ENCODE results near the gene CAT. TPM values are rescaled to one million over a fixed set of nuclear protein-coding genes. Genes with fewer than 3 reads are reported as not detected.

Gene CAT
- total and polyA plus RNA-seq, 4 donors, result 51.5 to 76.0 (median 64.2) TPM

GRCh38 chr11:34513682-34514449, 75.1 kb downstream of the CAT start, which contains the start of gene ELF5:
TSS of gene ELF5 (minus strand) at chr11:34513794. CDS start at chr11:34505749, 8,045 bp downstream.
- H3K9me3 ChIP-seq (ENCODE audit: control insufficient read depth, low read length), result no peaks in the 10 kb centered on the region
- ATAC-seq (ENCODE audit: low FRiP score), result no peak
- H3K4me3 ChIP-seq (ENCODE audit: low read length in 2 of 2), result no peak within 1 kb of the TSS
- DNase-seq, result no peak
- intact Hi-C loops (cut with DNase I), result no loop called here
- 63 to 78% methylated on average over 17 of the region's 17 CpGs for WGBS, 2 donors
- H3K36me3 ChIP-seq (ENCODE audit: control insufficient read depth in 1 of 2, insufficient read depth in 2 of 2, low read length in 1 of 2), result no peaks in the 10 kb centered on the region
- no peaks in the 10 kb centered on the region for H3K27me3 ChIP-seq (ENCODE audit: control insufficient read depth in 1 of 2, insufficient read depth in 2 of 2, low read length in 1 of 2)
- no peak within 1 kb of the TSS for H3K27ac ChIP-seq (ENCODE audit: low read depth in 1 of 2, low read length in 2 of 2)
- H3K4me1 ChIP-seq (ENCODE audit: control insufficient read depth in 1 of 2, insufficient read depth in 2 of 2, low read length in 2 of 2), result no peaks in the 10 kb centered on the region

DNA sequence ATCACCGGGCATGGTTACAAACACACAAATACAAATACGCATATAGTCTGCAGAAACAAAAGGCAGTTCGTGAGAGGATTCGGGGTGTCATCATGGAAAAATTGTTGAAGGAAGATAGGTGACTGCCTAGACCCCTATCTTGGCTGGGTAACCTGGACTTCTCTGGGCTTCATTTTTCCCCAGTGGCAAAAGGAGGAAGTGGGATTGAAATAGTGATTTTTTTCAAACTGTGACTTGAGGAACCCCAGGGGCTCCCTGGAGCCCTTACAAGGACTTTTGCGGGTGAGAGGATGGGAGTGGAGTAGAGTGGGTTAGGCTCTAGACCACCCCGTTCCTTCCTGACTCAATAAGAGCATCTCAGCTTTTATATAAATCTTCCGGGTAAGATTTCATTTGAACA, 75.9 kb downstream of the CAT start:
- intact Hi-C loops (cut with DNase I), result no loop called here
- ATAC-seq (ENCODE audit: low FRiP score), result no peak
- Histone ChIP-seq H3K27me3 (ENCODE audit: control insufficient read depth in 1 of 2, insufficient read depth in 2 of 2, low read length in 1 of 2) (no peaks in the 10 kb centered on the region), H3K4me1 (ENCODE audit: control insufficient read depth in 1 of 2, insufficient read depth in 2 of 2, low read length in 2 of 2) (no peaks in the 10 kb centered on the region), H3K4me3 (ENCODE audit: low read length in 2 of 2) (no peak overlapping the region), H3K36me3 (ENCODE audit: control insufficient read depth in 1 of 2, insufficient read depth in 2 of 2, low read length in 1 of 2) (no peaks in the 10 kb centered on the region), H3K9me3 (ENCODE audit: control insufficient read depth, low read length) (no peaks in the 10 kb centered on the region), H3K27ac (ENCODE audit: low read depth in 1 of 2, low read length in 2 of 2) (no peak overlapping the region)
- DNase-seq, result no peak
- WGBS, 2 donors, result 82 to 86% methylated on average over 7 of the region's 7 CpGs

- Histone ChIP-seq H3K4me3 (ENCODE audit: low read length in 2 of 2) (no peak overlapping the region), H3K27me3 (ENCODE audit: control insufficient read depth in 1 of 2, insufficient read depth in 2 of 2, low read length in 1 of 2) (no peaks in the 10 kb centered on the region), H3K36me3 (ENCODE audit: control insufficient read depth in 1 of 2, insufficient read depth in 2 of 2, low read length in 1 of 2) (no peaks in the 10 kb centered on the region), H3K4me1 (ENCODE audit: control insufficient read depth in 1 of 2, insufficient read depth in 2 of 2, low read length in 2 of 2) (no peaks in the 10 kb centered on the region), H3K9me3 (ENCODE audit: control insufficient read depth, low read length) (no peaks in the 10 kb centered on the region), H3K27ac (ENCODE audit: low read depth in 1 of 2, low read length in 2 of 2) (no peak overlapping the region)
- DNase-seq, result no peak
- ATAC-seq (ENCODE audit: low FRiP score), result no peak
- 87 to 91% methylated on average over 6 of the region's 6 CpGs for WGBS, 2 donors
- intact Hi-C loops (cut with DNase I), result no loop called here
Measured at GRCh38 chr11:34516247-34517040, 77.7 kb downstream of the CAT start.

DNA sequence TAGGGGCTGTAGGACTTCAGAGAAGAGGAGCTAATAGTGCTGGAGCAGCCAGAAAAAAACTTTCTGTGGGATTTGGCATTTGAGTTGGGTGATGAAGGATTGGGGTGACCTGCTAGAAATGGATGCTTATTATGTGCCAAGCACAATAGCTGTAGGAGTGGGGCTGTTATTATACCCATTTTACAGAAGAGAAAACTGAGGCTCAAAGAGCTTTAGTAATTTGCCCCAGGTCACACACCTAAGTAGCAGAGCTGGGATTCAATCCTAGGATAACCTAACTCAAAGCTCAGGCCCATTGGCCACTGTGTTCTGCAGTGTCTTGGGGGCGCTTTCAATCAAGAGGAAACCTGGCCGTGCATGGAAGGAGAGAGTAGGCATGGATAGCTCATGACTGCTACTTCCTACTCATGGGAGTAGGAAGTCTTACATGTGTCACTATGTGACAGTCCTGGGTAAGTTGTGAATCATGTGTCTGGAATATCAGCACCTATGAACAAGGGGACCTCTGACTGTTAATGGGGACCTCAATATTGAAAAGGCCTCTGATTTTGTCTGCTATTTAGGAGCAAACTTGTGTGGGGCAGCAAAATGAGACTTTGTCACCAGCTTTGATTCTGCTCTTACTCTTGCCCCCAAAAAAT, 81.0 kb downstream of the CAT start:
- H3K4me1 ChIP-seq (ENCODE audit: control insufficient read depth in 1 of 2, insufficient read depth in 2 of 2, low read length in 2 of 2), result no peaks in the 10 kb centered on the region
- 80 to 81% methylated on average over 2 of the region's 2 CpGs for WGBS, 2 donors
- no peaks in the 10 kb centered on the region for H3K27me3 ChIP-seq (ENCODE audit: control insufficient read depth in 1 of 2, insufficient read depth in 2 of 2, low read length in 1 of 2)
- H3K9me3 ChIP-seq (ENCODE audit: control insufficient read depth, low read length), result no peaks in the 10 kb centered on the region
- no peak overlapping the region for H3K27ac ChIP-seq (ENCODE audit: low read depth in 1 of 2, low read length in 2 of 2)
- intact Hi-C loops (cut with DNase I), result no loop called here
- no peaks in the 10 kb centered on the region for H3K36me3 ChIP-seq (ENCODE audit: control insufficient read depth in 1 of 2, insufficient read depth in 2 of 2, low read length in 1 of 2)
- DNase-seq (no peak), ATAC-seq (ENCODE audit: low FRiP score) (no peak)
- H3K4me3 ChIP-seq (ENCODE audit: low read length in 2 of 2), result no peak overlapping the region

DNA sequence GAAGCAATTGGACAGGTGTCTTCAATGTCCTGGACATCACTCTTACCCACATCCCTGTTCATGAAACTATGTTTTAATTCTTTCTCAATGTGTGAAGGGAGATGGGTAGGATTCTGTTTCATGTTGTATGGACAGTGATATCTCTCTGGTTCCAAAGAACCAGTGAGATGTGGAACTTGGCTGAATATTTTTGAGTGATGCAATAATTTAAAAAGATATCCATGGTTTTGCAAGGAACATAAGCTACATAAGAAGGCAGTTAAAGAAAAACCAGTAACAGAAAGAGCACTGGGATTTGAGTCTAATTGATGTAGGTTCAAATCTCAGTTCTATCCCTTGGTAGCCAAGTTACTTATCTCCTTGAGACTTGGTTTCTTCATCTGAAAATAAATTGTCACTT, 82.5 kb downstream of the CAT start:
- ATAC-seq (ENCODE audit: low FRiP score), result no peak
- intact Hi-C loops (cut with DNase I), result no loop called here
- H3K36me3 ChIP-seq (ENCODE audit: control insufficient read depth in 1 of 2, insufficient read depth in 2 of 2, low read length in 1 of 2), result no peaks in the 10 kb centered on the region
- H3K4me3 ChIP-seq (ENCODE audit: low read length in 2 of 2), result no peak overlapping the region
- H3K9me3 ChIP-seq (ENCODE audit: control insufficient read depth, low read length), result no peaks in the 10 kb centered on the region
- no peaks in the 10 kb centered on the region for H3K27me3 ChIP-seq (ENCODE audit: control insufficient read depth in 1 of 2, insufficient read depth in 2 of 2, low read length in 1 of 2)
- no peak overlapping the region for H3K27ac ChIP-seq (ENCODE audit: low read depth in 1 of 2, low read length in 2 of 2)
- H3K4me1 ChIP-seq (ENCODE audit: control insufficient read depth in 1 of 2, insufficient read depth in 2 of 2, low read length in 2 of 2), result no peaks in the 10 kb centered on the region
- DNase-seq, result no peak

Other genes starting within 250 kb of the CAT start
- gene ABTB2, start 80.9 kb upstream of the CAT start, total RNA-seq, result 10 to 100 TPM; 10.5 to 11.4 TPM
- 1 to 10 TPM; 2.9 to 3.3 TPM for gene ABTB2, start 80.9 kb upstream of the CAT start, polyA plus RNA-seq
- not detected for gene ELF5, start 74.9 kb downstream of the CAT start, total RNA-seq
- not detected for gene ELF5, start 74.9 kb downstream of the CAT start, polyA plus RNA-seq
- gene EHF, start 182.2 kb downstream of the CAT start, total RNA-seq, result under 1 TPM in 1 of 2 donors, not detected in 1; 0.75 TPM
- 1 to 10 TPM in 1 of 2 donors, under 1 TPM in 1; 0.36 to 8.5 TPM for gene EHF, start 182.2 kb downstream of the CAT start, polyA plus RNA-seq